ENCODE measurements around the gene FOXP1. TPM values are rescaled to one million over a fixed set of nuclear protein-coding genes. Genes with fewer than 3 reads are reported as not detected.

Gene FOXP1
- total RNA-seq, 1 experiment from 2014 or later, result 35.9 TPM

- no peak for DNase-seq (ENCODE audit: low read depth)
These were observed 372.4 kb downstream of the FOXP1 start for GRCh38 chr3:71211083-71211482.

DNA sequence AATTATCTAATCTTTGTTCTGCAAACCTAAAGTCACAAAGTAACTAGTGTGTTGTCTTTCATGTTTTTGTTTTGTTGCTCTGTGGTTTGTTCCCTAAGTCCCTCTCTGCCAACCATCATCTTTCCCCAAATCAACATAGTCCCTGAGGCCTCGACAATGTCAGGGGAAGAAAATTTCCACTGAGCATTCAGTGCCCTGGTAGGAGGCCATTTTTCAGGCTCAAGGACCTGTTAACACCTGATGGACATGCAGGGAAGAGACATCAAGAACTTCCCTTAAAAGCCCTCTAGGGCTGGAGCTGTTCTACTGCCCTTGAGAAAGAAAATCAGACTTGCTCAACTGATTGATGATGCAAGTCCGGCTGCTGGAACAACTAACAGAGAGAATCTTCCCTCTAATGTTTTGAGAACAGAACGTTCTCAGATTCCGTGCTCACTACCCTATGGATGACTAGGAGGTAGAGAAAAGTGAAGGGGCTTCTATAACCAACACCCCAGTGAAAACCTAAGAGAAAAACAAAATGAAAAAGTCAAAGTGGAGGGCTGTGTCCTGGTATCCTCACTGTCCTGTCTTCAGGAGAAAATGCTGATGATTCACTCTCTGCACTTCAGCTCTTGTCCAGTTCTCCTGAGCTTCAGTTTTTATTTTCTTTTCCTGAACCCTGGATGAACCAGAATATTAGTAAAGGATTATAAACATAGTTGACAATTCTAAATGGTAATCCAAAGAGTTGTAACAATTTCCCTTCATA is 373.1 kb downstream of the FOXP1 start:
- DNase-seq (ENCODE audit: low read depth), result peak; percentile 13

DNA sequence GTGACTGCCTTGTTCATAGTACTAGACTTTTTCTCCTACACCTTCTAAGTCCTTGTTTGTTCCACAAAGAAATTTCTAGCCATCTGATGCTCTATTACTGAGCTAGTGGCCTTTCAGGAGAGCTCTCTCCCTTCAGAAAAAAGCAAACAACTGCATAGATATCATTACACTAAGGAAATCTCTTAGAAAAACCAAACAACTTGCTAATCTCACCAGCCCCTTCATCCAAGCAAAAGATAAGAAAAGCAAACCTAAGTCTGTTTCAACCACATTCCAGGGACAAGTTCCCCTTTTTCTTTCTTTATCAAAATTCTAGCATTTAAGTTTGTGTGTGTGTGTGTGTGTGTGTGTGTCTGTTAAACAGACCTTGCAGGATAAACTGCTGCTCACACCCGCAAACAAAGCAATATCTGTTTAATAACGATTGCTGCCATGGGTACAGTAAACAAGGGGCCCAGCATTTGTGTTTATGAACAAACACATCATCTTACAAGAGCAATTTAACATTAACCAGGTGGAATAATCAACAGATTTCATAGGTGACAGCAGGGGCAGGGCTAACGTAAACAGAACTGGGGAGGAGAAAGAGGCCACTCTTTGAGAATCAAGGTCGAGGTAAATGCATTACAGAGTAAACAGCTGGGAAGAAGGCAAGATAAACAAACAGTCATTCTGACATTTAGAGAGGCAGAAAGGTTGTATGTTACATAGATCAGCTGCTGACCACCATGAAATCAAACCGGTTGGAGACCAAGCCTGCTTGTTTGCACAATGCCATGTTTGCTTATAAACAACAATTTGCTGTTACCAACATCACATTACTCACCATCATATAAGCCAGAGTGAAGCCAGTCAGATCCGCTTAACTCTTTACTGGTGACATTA is 375.1 kb downstream of the FOXP1 start:
- peak; percentile 15 for DNase-seq (ENCODE audit: low read depth)

- DNase-seq (ENCODE audit: low read depth), result no peak
These were observed 375.9 kb downstream of the FOXP1 start for GRCh38 chr3:71207632-71208031.

DNA sequence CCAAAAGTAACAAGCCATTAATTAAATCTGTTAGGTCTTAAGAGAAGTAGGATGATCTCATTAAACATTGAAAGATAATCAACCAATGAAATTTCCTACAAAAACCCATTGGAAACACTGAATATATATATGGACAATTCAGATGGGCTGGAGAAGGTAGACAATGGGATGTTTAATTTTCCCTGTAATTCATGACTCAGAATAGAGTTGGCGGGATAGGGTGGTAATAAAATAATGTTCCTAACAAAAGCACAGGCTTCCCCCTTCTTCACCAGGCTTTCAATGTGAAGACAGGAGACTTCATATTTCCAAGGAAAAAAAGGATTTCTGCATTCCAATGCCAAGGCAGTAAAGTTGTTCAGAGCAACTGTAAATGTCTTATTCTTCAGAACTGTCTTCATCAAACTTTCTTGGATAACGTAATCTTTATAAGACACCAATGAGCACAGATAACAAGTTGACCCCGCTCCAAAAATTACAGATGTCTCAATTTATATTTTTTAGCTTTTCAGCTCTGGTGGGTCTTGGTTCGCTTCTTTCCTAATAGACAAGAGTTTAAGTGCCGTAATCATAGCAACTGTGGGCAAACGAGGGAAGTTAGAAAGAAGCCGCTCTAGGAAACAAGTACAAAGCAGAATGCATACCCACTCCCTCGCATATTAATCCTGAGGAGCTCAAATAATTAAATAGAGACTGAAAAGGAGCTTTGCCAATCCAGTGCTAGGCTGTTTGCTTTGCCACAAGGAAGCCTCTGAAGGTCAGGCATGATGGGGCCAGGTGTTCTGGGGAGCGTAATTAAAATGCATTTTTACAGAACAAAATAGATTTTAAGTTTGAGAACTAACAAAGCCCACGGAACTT is 377.0 kb downstream of the FOXP1 start:
- no peak for DNase-seq (ENCODE audit: low read depth)

DNA sequence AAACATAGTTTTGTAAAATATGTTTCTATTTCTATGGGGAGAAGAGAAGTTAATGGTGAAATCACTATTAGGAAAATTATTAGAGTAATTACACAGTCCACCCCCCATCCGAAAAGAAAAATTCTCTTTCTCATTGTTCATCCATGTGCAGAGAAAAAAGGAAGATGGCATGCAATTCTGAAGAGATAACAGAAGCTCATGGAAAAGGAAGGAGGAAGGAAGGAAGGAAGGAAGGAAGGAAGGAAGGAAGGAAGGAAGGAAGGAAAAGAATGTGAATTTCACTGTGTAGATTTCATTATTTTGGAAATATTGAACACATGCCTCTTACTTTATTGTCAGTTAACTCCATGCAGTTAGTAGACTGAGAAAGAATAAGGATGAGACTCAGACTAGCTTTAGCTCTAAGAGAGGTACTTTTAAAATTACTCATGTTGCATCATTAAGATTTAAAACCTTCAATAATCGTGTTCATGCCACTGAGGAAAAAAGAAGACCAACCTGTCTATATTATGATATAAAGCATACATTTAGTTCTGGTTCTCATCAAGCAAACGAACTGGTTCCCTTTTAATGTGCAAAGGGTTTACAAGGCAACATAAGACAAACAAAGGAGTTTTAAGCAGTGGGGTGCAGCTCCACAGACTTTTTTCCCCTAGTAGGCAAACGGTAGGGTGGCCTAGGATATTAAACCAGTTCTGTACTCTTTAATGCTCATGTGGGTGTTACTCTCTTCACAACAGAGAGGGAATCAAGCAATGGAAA is 379.6 kb downstream of the FOXP1 start:
- DNase-seq (ENCODE audit: low read depth), result no peak

GRCh38 chr3:71202848-71203533 is 380.5 kb downstream of the FOXP1 start:
- no peak for DNase-seq (ENCODE audit: low read depth)

- DNase-seq (ENCODE audit: low read depth), result no peak
These were observed 381.6 kb downstream of the FOXP1 start for GRCh38 chr3:71201939-71202338.

DNA sequence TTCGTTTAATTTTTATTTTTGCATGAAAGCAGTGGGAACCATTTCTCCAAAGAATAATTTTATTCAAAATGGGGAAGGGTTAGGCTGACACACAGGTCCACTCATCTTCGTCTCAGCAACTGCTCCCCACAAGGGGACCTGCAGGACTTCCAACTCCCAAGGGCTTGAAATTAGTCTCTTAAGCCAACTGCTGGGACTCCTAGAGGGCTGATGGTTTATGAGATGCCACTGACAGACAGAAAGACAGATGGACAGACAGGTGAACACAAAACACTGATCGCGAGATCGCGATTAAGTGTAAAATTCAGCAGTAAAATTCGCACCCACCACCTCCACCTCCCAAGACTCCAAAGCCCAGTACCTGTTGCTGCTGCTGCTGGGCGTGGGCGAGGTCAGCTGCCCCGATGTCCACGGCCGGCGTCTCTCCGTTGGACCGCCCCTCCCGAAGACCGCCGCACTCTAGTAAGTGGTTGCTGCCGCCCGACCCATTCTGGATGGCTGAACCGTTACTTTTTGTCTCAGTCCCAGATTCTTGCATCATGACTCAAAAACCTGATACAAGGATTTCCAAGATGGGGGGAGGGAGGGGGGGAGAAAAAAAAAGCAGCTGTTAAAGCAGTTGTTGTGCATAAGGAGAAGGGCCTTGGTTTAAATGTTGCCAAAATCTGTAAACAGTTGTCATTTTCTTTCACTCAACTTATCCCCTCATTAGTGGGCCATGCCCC is 385.5 kb downstream of the FOXP1 start:
- DNase-seq (ENCODE audit: low read depth), result no peak

DNA sequence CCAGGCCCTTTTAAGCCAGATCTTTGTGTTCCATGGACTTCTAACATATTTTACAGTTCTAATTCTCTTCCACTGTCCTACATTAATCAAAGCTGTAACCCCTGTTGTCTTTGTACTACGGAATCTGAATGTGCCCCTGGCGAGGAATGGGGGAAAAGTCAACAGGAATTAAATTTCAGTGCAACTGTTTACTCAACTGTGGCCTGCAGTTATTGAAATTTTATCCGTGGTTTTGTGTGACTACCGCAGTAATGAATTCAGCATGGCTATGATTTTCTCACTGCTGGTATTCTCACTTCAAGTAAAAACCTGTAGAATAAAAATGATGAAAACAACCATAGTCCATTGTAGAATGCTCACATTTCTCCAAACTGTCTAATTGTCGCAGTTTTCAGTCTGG is 388.0 kb downstream of the FOXP1 start:
- peak; percentile 61 for DNase-seq (ENCODE audit: low read depth)

DNA sequence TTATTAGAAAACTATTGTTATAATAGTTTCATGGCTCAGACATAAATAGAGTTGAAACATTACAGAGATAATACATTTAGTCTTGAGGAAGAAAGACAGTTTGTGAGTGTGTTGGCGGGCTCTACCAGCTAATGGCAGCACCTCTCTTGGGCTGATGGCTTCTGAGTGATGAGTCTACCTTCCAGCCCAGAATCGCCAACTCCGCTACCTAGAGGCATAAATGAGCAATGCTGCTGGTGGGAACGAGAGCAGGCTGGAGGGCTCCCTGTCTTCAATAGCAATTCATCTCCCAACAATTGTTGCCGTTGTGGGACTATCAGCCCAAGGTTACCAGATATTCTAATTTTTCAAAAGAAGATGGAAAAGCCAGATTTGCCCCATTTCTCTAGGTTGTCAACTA is 388.7 kb downstream of the FOXP1 start:
- DNase-seq (ENCODE audit: low read depth), result no peak

DNA sequence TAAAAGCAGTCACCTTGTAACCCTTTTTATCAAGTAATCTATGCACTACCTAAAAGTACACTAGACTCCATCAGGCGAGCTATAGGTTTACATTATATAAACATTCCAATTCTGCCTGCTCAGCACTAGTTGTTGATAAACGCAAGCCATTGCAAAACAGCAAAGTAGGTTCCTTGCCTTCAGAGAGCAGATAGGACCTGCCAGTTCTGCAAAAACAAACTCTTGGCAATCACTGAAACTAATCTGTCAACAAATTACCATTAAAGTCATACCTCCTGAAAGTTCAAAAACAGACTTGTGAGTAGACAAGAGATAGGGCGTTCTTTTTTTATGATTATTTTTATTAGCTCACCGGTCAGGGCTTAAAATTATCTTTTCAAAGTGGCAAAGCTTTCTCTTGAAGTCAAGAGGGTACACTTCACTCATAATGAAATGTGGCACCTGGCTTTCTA is 392.5 kb downstream of the FOXP1 start:
- DNase-seq (ENCODE audit: low read depth), result no peak

GRCh38 chr3:71189480-71189879 is 394.0 kb downstream of the FOXP1 start:
- DNase-seq (ENCODE audit: low read depth), result peak; percentile 24

GRCh38 chr3:71187715-71188114 is 395.8 kb downstream of the FOXP1 start:
- DNase-seq (ENCODE audit: low read depth), result no peak

DNA sequence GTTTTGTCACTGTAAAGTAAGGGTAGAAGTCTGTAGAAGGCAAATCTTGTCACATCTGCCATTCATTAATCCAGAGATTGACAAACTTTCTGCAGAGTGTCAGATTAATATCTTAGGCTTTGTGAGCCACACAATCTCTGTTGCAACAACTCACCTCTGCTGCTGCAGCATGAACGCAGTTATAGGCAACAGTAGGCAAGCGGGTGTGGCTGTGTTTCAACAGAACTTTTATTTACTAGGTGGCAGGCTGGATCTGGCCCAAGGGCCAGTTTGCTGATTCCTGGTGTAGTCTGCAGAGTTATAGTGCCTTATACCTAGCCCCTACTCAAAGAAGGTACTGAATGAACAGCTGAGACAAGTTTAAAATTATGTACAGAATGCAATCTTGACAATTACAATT is 396.7 kb downstream of the FOXP1 start:
- no peak for DNase-seq (ENCODE audit: low read depth)

DNA sequence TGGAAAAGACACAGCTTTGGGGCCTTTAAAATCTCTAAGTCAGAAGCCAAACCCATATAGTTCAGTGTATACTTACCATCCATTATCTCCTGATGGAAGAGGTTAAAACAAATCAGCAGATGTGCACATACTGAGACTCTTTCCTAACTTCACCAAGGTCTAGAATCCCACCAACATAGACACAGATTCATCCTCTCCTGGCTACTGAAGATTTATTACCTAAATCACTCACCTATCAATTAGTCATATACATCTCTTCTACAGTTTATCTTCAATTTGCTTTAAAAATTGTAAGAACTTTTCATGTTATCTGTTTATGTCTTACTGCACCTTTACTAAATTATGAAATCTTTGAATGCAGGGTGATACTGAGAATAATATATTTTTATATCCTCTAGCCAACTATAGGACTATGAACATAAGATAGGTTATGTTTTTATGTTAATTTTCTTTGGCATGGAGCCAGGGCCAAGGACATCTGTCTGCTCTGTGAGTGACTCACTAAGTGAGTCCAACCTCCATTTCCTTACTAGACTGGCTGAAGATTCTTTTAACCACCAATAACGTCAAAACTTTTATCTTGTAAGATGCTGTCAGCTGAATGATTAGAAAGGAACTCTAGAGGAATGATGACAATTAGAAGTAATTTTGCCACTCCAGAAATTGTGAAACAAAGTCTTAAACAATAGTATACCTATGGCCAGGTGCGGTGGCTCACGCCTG is 397.6 kb downstream of the FOXP1 start:
- DNase-seq (ENCODE audit: low read depth), result peak; percentile 50

- no peak for DNase-seq (ENCODE audit: low read depth)
These were observed 399.3 kb downstream of the FOXP1 start for GRCh38 chr3:71184252-71184651.

GRCh38 chr3:71183549-71183948 is 400.0 kb downstream of the FOXP1 start:
- DNase-seq (ENCODE audit: low read depth), result no peak

DNA sequence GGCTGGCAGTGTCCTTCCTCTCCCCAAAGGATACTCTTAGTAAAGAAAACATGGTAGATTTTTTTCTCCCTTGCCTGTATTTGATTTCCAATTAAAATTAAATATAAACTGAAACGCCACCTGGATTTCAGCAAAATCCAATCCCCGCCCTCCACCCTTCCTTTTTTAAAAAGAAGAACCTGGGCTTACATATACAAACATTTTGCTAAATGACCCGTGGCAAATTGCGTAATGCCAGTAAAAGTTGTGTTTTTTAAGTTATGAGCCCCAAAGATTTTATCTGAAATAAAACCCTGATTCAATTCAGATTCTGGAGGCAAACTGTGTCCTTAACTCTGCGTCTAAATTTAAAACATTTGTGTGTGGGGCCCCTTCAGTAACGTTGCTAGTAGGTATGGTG is 403.0 kb downstream of the FOXP1 start:
- no peak for DNase-seq (ENCODE audit: low read depth)
